Naive thymus-derived CD4-positive, alpha-beta T cell (primary cell): ENCODE data around the gene TTC32. TPM values are rescaled to one million over a fixed set of nuclear protein-coding genes. Genes with fewer than 3 reads are reported as not detected.
A peak's percentile ranks its signal among the peaks of the same experiment; 100 is the strongest.
"Not testable (repeated sequence)": the region's sequence is repeated elsewhere in the genome, so short reads cannot be mapped to it uniquely, and the experiment has no call there.

ENCODE experiments used
- ATAC-seq: fragments of 150-1000 bp; cut with Tn5 transposase; 2 replicates; pipeline ENCODE4 v1.10.0; 2021; ENCODE audit warnings: mild to moderate bottlenecking, moderate library complexity
- CTCF ChIA-PET: fragments of 350-600 bp; sonication (Branson Sonifier 250); formaldehyde crosslinking; loops from one replicate; lab custom pipeline; 2021; ENCODE audit warnings: antibody characterized with exemption; lab: Charles Lee
- POLR2A ChIA-PET: fragments of 350-600 bp; sonication (Branson Sonifier 250); formaldehyde crosslinking; loops from one replicate; lab custom pipeline; 2021; ENCODE audit warnings: antibody characterized with exemption, inconsistent platforms; lab: Charles Lee
- DNase-seq, 9 donors: peaks; one replicate each; pipeline versions ENCODE4 v3.0.0 to v3.0.0-alpha.2; 2020 to 2022; ENCODE audit warnings: mixed read lengths in 1 of 9
- H3K27ac ChIP-seq: one replicate; pipeline ENCODE4 v1.7.0; 2013; ENCODE audit warnings: mild to moderate bottlenecking, low read depth, low read length, moderate library complexity
- H3K27me3 ChIP-seq, 2 donors: one replicate each; pipeline ENCODE4 v1.7.0; 2013; ENCODE audit warnings: low read length in 2 of 2, mild to moderate bottlenecking in 2 of 2, moderate library complexity in 2 of 2; ENCODE audit not compliant: control insufficient read depth in 2 of 2, insufficient read depth in 2 of 2
- H3K36me3 ChIP-seq, 3 experiments: 1 replicate in 2 of 3; 2 replicates in 1 of 3; pipeline ENCODE4 v1.7.0; 2013; ENCODE audit warnings: low read length in 3 of 3, mild to moderate bottlenecking in 3 of 3, moderate library complexity in 1 of 3; ENCODE audit not compliant: insufficient read depth in 3 of 3, control insufficient read depth in 2 of 3
- H3K4me1 ChIP-seq, 2 donors: one replicate each; pipeline ENCODE4 v1.7.0; 2013; ENCODE audit warnings: low read length in 2 of 2, mild to moderate bottlenecking in 2 of 2, moderate library complexity in 1 of 2; ENCODE audit not compliant: control insufficient read depth in 2 of 2, insufficient read depth in 2 of 2
- H3K4me3 ChIP-seq: 2 replicates; pipeline ENCODE4 v1.7.0; 2013; ENCODE audit warnings: mild to moderate bottlenecking, low read length
- H3K9me3 ChIP-seq, 3 experiments: 1 replicate in 2 of 3; 2 replicates in 1 of 3; pipeline ENCODE4 v1.7.0; 2013; ENCODE audit warnings: low read length in 3 of 3; ENCODE audit not compliant: control insufficient read depth in 2 of 3
- H3K27ac Mint-ChIP-seq, 9 donors: one replicate each; pipeline ENCODE4 v1.8.0; 2020 to 2022; ENCODE audit warnings: mixed read lengths in 9 of 9, mild to moderate bottlenecking in 8 of 9, moderate library complexity in 5 of 9, inconsistent platforms in 2 of 9
- H3K27me3 Mint-ChIP-seq, 5 donors: one replicate each; pipeline ENCODE4 v1.8.0; 2021 to 2022; ENCODE audit warnings: mixed read lengths in 5 of 5, mild to moderate bottlenecking in 1 of 5
- H3K36me3 Mint-ChIP-seq, 5 donors: one replicate each; pipeline ENCODE4 v1.8.0; 2020 to 2022; ENCODE audit warnings: mixed read lengths in 5 of 5, mild to moderate bottlenecking in 3 of 5, inconsistent platforms in 1 of 5
- H3K4me1 Mint-ChIP-seq, 7 donors: one replicate each; pipeline ENCODE4 v1.8.0; 2020 to 2022; ENCODE audit warnings: mixed read lengths in 7 of 7, mild to moderate bottlenecking in 3 of 7, inconsistent platforms in 1 of 7
- H3K4me3 Mint-ChIP-seq, 10 donors: one replicate each; pipeline ENCODE4 v1.8.0; 2020 to 2022; ENCODE audit warnings: mild to moderate bottlenecking in 10 of 10, mixed read lengths in 10 of 10, moderate library complexity in 6 of 10, inconsistent platforms in 2 of 10
- H3K9me3 Mint-ChIP-seq, 11 donors: one replicate each; pipeline ENCODE4 v1.8.0; 2020 to 2022; ENCODE audit warnings: mixed read lengths in 11 of 11, mild to moderate bottlenecking in 4 of 11, inconsistent platforms in 1 of 11, moderate library complexity in 1 of 11
- intact Hi-C, 2 donors: fragments of 100-400 bp; cut with micrococcal nuclease; formaldehyde crosslinking; loops; one replicate each; pipeline ENCODE4 v1.15.1; 2023
- polyA plus RNA-seq, 2 donors: library from polyadenylated mRNA; unstranded; fragments of 300-500 nt; fragmentation: Illumina TruSeq; gene quantifications; one replicate each; pipeline ENCODE4 v1.2.3, GENCODE V29; 2021
- total RNA-seq, 6 experiments: library from RNA in 5 of 6; stranded (reverse) in 5 of 6; gene quantifications; 1 replicate in 5 of 6; 2 replicates in 1 of 6; pipeline ENCODE4 v1.2.3 and lab custom pipeline; 2021 to 2026

Gene TTC32
- total and polyA plus RNA-seq, 7 experiments from 2014 or later = 23.1 to 58.0 (median 42.7) TPM

GRCh38 chr2:19881221-19881907 lies 20.4 kb downstream of the TTC32 start:
- POLR2A ChIA-PET = interaction anchor here (0.6 to 1.6 kb wide), 2 partner anchors 9 to 236 kb away, joined by 3 read pairs; no protein-coding TSS in a partner anchor
- peaks cover 0 to 3% (median 0%) of the 10 kb centered on the region in 11 donors for H3K9me3 Mint-ChIP-seq
- H3K27me3 ChIP-seq = no peaks in the 10 kb centered on the region
- H3K4me1 ChIP-seq = no peaks in the 10 kb centered on the region
- DNase-seq = no peak
- no peak overlapping the region for H3K27ac ChIP-seq
- peak overlapping the region in 2 of 9 donors; percentile 35 to 81 for H3K27ac Mint-ChIP-seq
- no peak overlapping the region for H3K4me3 Mint-ChIP-seq
- H3K36me3 Mint-ChIP-seq = peaks cover 9 to 41% (median 12%) of the 10 kb centered on the region in 5 donors
- no peak overlapping the region for H3K4me3 ChIP-seq
- ATAC-seq = no peak
- no peaks in the 10 kb centered on the region for H3K9me3 ChIP-seq
- CTCF ChIA-PET = no interaction called here
- H3K27me3 Mint-ChIP-seq = no peaks in the 10 kb centered on the region
- H3K4me1 Mint-ChIP-seq = peaks cover 0 to 2% (median 0%) of the 10 kb centered on the region in 7 donors
- intact Hi-C loops = no loop called here
- peaks cover 0 to 20% (median 0%) of the 10 kb centered on the region in 3 experiments for H3K36me3 ChIP-seq

- H3K4me3 ChIP-seq = not testable (repeated sequence)
- H3K27ac Mint-ChIP-seq = peak overlapping the region in 1 of 9 donors; percentile 71
- POLR2A ChIA-PET = interaction anchor here (0.9 kb wide), 1 partner anchor 21 kb away, joined by 3 read pairs; the partner anchor contains the start of gene TTC32
These were observed 21.6 kb downstream of the TTC32 start for GRCh38 chr2:19880191-19880590.

GRCh38 chr2:19879120-19879519 lies 22.7 kb downstream of the TTC32 start:
- POLR2A ChIA-PET = interaction anchor here (0.9 kb wide), 1 partner anchor 22 kb away, joined by 3 read pairs; the partner anchor contains the start of gene TTC32

More at GRCh38 chr2:19880191-19880590, 21.6 kb downstream of the TTC32 start:
- H3K4me1 Mint-ChIP-seq, ATAC-seq, H3K27ac ChIP-seq, H3K9me3 ChIP-seq, H3K4me1 ChIP-seq, DNase-seq, H3K27me3 ChIP-seq, intact Hi-C loops, H3K9me3 Mint-ChIP-seq, H3K27me3 Mint-ChIP-seq, H3K4me3 Mint-ChIP-seq: not testable (repeated sequence)
- peaks cover 0 to 30% (median 0%) of the 10 kb centered on the region in 3 experiments for H3K36me3 ChIP-seq
- H3K36me3 Mint-ChIP-seq = peaks cover 9 to 48% (median 15%) of the 10 kb centered on the region in 5 donors
- CTCF ChIA-PET = interaction anchor here (0.5 kb wide), 1 partner anchor 120 kb away, joined by 3 read pairs; no protein-coding TSS in a partner anchor

GRCh38 chr2:19878268-19879046 lies 23.3 kb downstream of the TTC32 start:
- ChIA-PET POLR2A (no interaction called here), CTCF (interaction anchor here (1.1 kb wide), 1 partner anchor 21 kb away, joined by 4 read pairs; no protein-coding TSS in a partner anchor)
- H3K9me3 Mint-ChIP-seq = no peaks in the 10 kb centered on the region
- H3K4me1 Mint-ChIP-seq = peaks cover 0 to 2% (median 0%) of the 10 kb centered on the region in 7 donors
- ATAC-seq (no peak), DNase-seq (no peak)
- H3K27ac Mint-ChIP-seq = no peak overlapping the region
- no peaks in the 10 kb centered on the region for H3K27me3 ChIP-seq
- no peak overlapping the region for H3K4me3 Mint-ChIP-seq
- H3K36me3 Mint-ChIP-seq = peaks cover 10 to 57% (median 17%) of the 10 kb centered on the region in 5 donors
- H3K4me3 ChIP-seq = no peak overlapping the region
- H3K27ac ChIP-seq = no peak overlapping the region
- no peaks in the 10 kb centered on the region for H3K27me3 Mint-ChIP-seq
- no peaks in the 10 kb centered on the region for H3K9me3 ChIP-seq
- H3K36me3 ChIP-seq = peaks cover 0 to 44% (median 0%) of the 10 kb centered on the region in 3 experiments
- no peaks in the 10 kb centered on the region for H3K4me1 ChIP-seq
- intact Hi-C loops = no loop called here

More at GRCh38 chr2:19879120-19879519, 22.7 kb downstream of the TTC32 start:
- Mint-ChIP-seq H3K9me3 (peaks cover 0 to 3% (median 0%) of the 10 kb centered on the region in 11 donors), H3K27ac (peak overlapping the region in 2 of 9 donors; percentile 18 to 63), H3K36me3 (peaks cover 10 to 55% (median 17%) of the 10 kb centered on the region in 5 donors), H3K27me3 (no peaks in the 10 kb centered on the region), H3K4me1 (peaks cover 0 to 2% (median 0%) of the 10 kb centered on the region in 7 donors), H3K4me3 (no peak overlapping the region)
- ATAC-seq = no peak
- Histone ChIP-seq H3K27me3 (no peaks in the 10 kb centered on the region), H3K4me3 (no peak overlapping the region), H3K27ac (no peak overlapping the region), H3K36me3 (peaks cover 0 to 40% (median 0%) of the 10 kb centered on the region in 3 experiments), H3K9me3 (no peaks in the 10 kb centered on the region), H3K4me1 (no peaks in the 10 kb centered on the region)
- CTCF ChIA-PET = interaction anchor here (1.1 kb wide), 1 partner anchor 21 kb away, joined by 4 read pairs; no protein-coding TSS in a partner anchor
- DNase-seq = no peak
- intact Hi-C loops = no loop called here

GRCh38 chr2:19876751-19877150 lies 25.0 kb downstream of the TTC32 start:
- peaks cover 10 to 66% (median 19%) of the 10 kb centered on the region in 5 donors for H3K36me3 Mint-ChIP-seq

GRCh38 chr2:19875280-19875679 lies 26.5 kb downstream of the TTC32 start:
- Mint-ChIP-seq H3K27me3 (no peaks in the 10 kb centered on the region), H3K36me3 (peaks cover 10 to 61% (median 18%) of the 10 kb centered on the region in 5 donors), H3K4me3 (no peak overlapping the region), H3K9me3 (no peaks in the 10 kb centered on the region), H3K4me1 (peaks cover 0 to 19% (median 11%) of the 10 kb centered on the region in 7 donors), H3K27ac (no peak overlapping the region)
- Histone ChIP-seq H3K36me3 (peaks cover 0 to 64% (median 0%) of the 10 kb centered on the region in 3 experiments), H3K9me3 (no peaks in the 10 kb centered on the region), H3K27ac (no peak overlapping the region), H3K4me1 (peaks cover 0 to under 1% of the 10 kb centered on the region in 2 donors), H3K27me3 (no peaks in the 10 kb centered on the region), H3K4me3 (no peak overlapping the region)
- intact Hi-C loops = no loop called here
- CTCF ChIA-PET = no interaction called here
- POLR2A ChIA-PET = no interaction called here
- no peak for ATAC-seq
- DNase-seq = no peak

More at GRCh38 chr2:19876751-19877150, 25.0 kb downstream of the TTC32 start:
- POLR2A ChIA-PET = interaction anchor here (0.6 kb wide), 1 partner anchor 407 kb away, joined by 4 read pairs; no protein-coding TSS in a partner anchor
- H3K9me3 ChIP-seq = no peaks in the 10 kb centered on the region
- Mint-ChIP-seq H3K4me3 (no peak overlapping the region), H3K27me3 (no peaks in the 10 kb centered on the region), H3K27ac (no peak overlapping the region), H3K4me1 (peaks cover 0 to 10% (median 6%) of the 10 kb centered on the region in 7 donors), H3K9me3 (no peaks in the 10 kb centered on the region)
- no peak for ATAC-seq
- H3K4me1 ChIP-seq = no peaks in the 10 kb centered on the region
- H3K4me3 ChIP-seq = no peak overlapping the region
- H3K27ac ChIP-seq = no peak overlapping the region
- H3K27me3 ChIP-seq = no peaks in the 10 kb centered on the region
- CTCF ChIA-PET = no interaction called here
- DNase-seq = no peak
- H3K36me3 ChIP-seq = peaks cover 0 to 59% (median 0%) of the 10 kb centered on the region in 3 experiments
- intact Hi-C loops = no loop called here
